Upper lobe of left lung (tissue), 6 donors: Measurements from ENCODE around the gene CDHR3. TPM values are rescaled to one million over a fixed set of nuclear protein-coding genes. Genes with fewer than 3 reads are reported as not detected.
A peak's percentile ranks its signal among the peaks of the same experiment; 100 is the strongest.

Experiments used
- ATAC-seq, 2 donors: fragments of 200-7000 bp; cut with Tn5 transposase; one replicate each; pipeline ENCODE4 v1.9.1; 2022; ENCODE audit warnings: mild to moderate bottlenecking in 2 of 2, moderate library complexity in 2 of 2; ENCODE audit not compliant: low FRiP score in 2 of 2
- DNase-seq, 2 donors: peaks; one replicate each; pipeline ENCODE4 v3.0.0-alpha.2; 2019 to 2020
- H3K27ac ChIP-seq, 4 donors: fragments of 200-600 bp; sonication (generic); one replicate each; pipeline ENCODE4 v1.5.1; 2016 to 2019
- H3K27me3 ChIP-seq, 4 donors: fragments of 200-600 bp; sonication (generic); one replicate each; pipeline ENCODE4 v1.5.1; 2017 to 2019
- H3K36me3 ChIP-seq, 4 donors: fragments of 200-600 bp; sonication (generic); one replicate each; pipeline ENCODE4 v1.5.1; 2016 to 2019
- H3K4me1 ChIP-seq, 4 donors: fragments of 200-600 bp; sonication (generic); one replicate each; pipeline ENCODE4 v1.5.1; 2018 to 2019
- H3K4me3 ChIP-seq, 4 donors: fragments of 200-600 bp; sonication (generic); one replicate each; pipeline ENCODE4 v1.5.1; 2017 to 2019; ENCODE audit warnings: mild to moderate bottlenecking in 2 of 4, moderate library complexity in 1 of 4
- H3K9me3 ChIP-seq, 4 donors: fragments of 200-600 bp; sonication (generic); one replicate each; pipeline ENCODE4 v1.5.1; 2018 to 2019
- EP300 ChIP-seq, 4 donors: sonication (generic); formaldehyde crosslinking; IDR thresholded peaks; one replicate each; pipeline ENCODE4 v1.5.1; 2017; ENCODE audit warnings: antibody characterized with exemption in 4 of 4, control low read depth in 2 of 4
- POLR2A ChIP-seq, 4 donors: fragments of 450-650 bp; IDR thresholded peaks; one replicate each; pipeline ENCODE4 v1.5.1; 2016 to 2017; ENCODE audit warnings: antibody characterized with exemption in 4 of 4, mild to moderate bottlenecking in 2 of 4
- POLR2AphosphoS5 ChIP-seq, 2 donors: sonication (generic); formaldehyde crosslinking; IDR thresholded peaks; one replicate each; pipeline ENCODE4 v1.5.1; 2017; ENCODE audit warnings: antibody characterized with exemption in 2 of 2
- WGBS, 2 donors: methylation state at CpG; one replicate each; pipeline ENCODE4 v1.1.5; 2017 to 2018; 5-methylcytosine and 5-hydroxymethylcytosine counted together
- total RNA-seq, 6 donors: library from RNA; depleted of rRNA in 4 of 6; stranded (reverse); fragments of >200 nt in 4 of 6; gene quantifications; one replicate each; pipeline versions ENCODE4 v1.1.0 to v1.2.1, GENCODE V29; 2016 to 2021
- TF ChIP-seq, protein P1 (sequence below), 6 experiments: fragments of 450-650 bp in 4 of 6; fragments of 200-600 bp in 2 of 6; sonication (generic) in 2 of 6; IDR thresholded peaks; one replicate each; pipeline ENCODE4 v1.5.1; 2016 to 2019; ENCODE audit warnings: antibody characterized with exemption in 6 of 6
- donor health status: DM: no; HTN: no; CAD: no; lungs with moderate emphysema.
- donor health status: DM: no; HTN: yes; CAD: no; lungs with severe emphysema.

Gene CDHR3
- total RNA-seq, 6 donors from 2014 or later, result 2.6 to 148 (median 32.8) TPM

DNA sequence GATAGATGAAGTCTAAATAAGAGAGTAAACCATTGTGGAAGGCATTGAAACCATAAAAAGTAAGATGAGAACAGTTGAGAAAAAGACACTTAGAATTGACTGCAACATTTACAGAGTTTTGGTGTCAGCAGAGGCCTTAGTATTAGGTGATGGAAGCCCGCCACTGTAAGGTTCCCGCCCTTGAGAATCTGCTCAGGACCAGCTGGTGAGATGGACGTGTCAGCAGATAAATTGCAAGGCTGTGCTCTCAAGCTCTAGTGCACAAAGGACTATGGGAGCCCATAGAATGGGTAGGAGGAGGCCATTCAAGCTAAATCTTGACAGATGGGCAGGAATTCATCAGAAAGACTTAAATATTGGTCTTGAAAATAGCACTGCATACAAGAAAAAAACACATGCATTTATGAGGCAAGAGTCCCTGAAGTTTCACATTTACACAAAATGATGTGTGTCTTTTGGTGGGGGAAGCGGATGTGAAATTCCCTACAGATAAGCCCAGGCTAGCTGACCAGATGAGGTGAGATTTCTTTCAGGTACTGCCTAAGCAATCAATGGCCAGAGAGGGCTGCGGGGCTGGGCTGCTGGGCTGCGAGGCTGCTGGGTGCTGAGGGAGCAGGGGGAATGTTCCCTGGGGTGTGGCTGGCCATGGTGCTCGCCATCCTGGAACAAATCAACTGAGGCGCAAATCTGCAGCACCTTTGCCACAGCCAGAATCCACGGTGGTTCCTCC lies 106.6 kb downstream of the CDHR3 start:
- Histone ChIP-seq H3K27ac (peak overlapping the region in 2 of 4 donors; percentile 76 to 86), H3K4me1 (peaks cover 43 to 53% (median 51%) of the 10 kb centered on the region in 4 donors), H3K27me3 (no peaks in the 10 kb centered on the region), H3K36me3 (no peaks in the 10 kb centered on the region), H3K9me3 (no peaks in the 10 kb centered on the region), H3K4me3 (no peak overlapping the region)
- no peak for TF ChIP-seq EP300 (IDR thresholded peaks at IDR 0.05)
- TF ChIP-seq, protein P1, sequence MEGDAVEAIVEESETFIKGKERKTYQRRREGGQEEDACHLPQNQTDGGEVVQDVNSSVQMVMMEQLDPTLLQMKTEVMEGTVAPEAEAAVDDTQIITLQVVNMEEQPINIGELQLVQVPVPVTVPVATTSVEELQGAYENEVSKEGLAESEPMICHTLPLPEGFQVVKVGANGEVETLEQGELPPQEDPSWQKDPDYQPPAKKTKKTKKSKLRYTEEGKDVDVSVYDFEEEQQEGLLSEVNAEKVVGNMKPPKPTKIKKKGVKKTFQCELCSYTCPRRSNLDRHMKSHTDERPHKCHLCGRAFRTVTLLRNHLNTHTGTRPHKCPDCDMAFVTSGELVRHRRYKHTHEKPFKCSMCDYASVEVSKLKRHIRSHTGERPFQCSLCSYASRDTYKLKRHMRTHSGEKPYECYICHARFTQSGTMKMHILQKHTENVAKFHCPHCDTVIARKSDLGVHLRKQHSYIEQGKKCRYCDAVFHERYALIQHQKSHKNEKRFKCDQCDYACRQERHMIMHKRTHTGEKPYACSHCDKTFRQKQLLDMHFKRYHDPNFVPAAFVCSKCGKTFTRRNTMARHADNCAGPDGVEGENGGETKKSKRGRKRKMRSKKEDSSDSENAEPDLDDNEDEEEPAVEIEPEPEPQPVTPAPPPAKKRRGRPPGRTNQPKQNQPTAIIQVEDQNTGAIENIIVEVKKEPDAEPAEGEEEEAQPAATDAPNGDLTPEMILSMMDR (IDR thresholded peaks at IDR 0.05), result no peak
- no peak for TF ChIP-seq POLR2AphosphoS5 (IDR thresholded peaks at IDR 0.05)
- no peak for TF ChIP-seq POLR2A (IDR thresholded peaks at IDR 0.05)
- DNase-seq (peak in 1 of 2 donors; percentile 52), ATAC-seq (no peak)
- 60 to 95% methylated on average over 5 to 9 of the region's 9 CpGs for WGBS, 2 donors

DNA sequence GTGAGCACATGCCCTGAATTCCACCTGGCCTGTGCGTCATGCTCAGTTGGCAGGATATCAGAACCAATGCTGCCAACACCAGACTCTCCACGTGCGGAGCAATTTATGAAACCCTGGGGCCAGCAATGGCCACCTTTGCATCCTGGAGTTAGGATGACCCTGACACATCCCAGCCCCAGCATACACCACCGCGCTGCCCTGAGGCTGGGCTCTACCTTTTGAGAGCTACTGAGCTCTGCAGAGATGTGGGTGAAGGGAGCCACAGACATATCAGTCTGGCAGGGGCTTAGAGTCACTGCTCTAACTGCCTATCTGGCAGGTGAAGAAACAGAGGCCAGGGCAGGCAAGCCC lies 107.1 kb downstream of the CDHR3 start:
- Histone ChIP-seq H3K36me3 (no peaks in the 10 kb centered on the region), H3K4me3 (no peak overlapping the region), H3K9me3 (no peaks in the 10 kb centered on the region), H3K4me1 (peaks cover 38 to 48% (median 46%) of the 10 kb centered on the region in 4 donors), H3K27ac (peak overlapping the region in 3 of 4 donors; percentile 76 to 86 (median 85)), H3K27me3 (no peaks in the 10 kb centered on the region)
- peak; percentile 4 to 57 for ATAC-seq
- DNase-seq, result peak in 1 of 2 donors; percentile 59
- no peak for TF ChIP-seq POLR2A (IDR thresholded peaks at IDR 0.05)
- TF ChIP-seq POLR2AphosphoS5 (IDR thresholded peaks at IDR 0.05), result peak in 1 of 2 donors; percentile 8
- WGBS, 2 donors, result 81% methylated on average over 5 of the region's 5 CpGs; no CpG with 5 or more reads in 1 of the 2 donors

- no peak for DNase-seq
- Histone ChIP-seq H3K4me1 (peaks cover 33 to 44% (median 40%) of the 10 kb centered on the region in 4 donors), H3K36me3 (no peaks in the 10 kb centered on the region), H3K4me3 (no peak overlapping the region), H3K9me3 (no peaks in the 10 kb centered on the region), H3K27me3 (no peaks in the 10 kb centered on the region), H3K27ac (peak overlapping the region; percentile 76 to 86 (median 80))
- 65 to 81% methylated on average over 8 of the region's 8 CpGs for WGBS, 2 donors
- no peak for ATAC-seq
- TF ChIP-seq, protein P1 (IDR thresholded peaks at IDR 0.05), result no peak
- no peak for TF ChIP-seq EP300 (IDR thresholded peaks at IDR 0.05)
- no peak for TF ChIP-seq POLR2AphosphoS5 (IDR thresholded peaks at IDR 0.05)
- no peak for TF ChIP-seq POLR2A (IDR thresholded peaks at IDR 0.05)
Observed at GRCh38 chr7:106070567-106071254, 107.6 kb downstream of the CDHR3 start.

DNA sequence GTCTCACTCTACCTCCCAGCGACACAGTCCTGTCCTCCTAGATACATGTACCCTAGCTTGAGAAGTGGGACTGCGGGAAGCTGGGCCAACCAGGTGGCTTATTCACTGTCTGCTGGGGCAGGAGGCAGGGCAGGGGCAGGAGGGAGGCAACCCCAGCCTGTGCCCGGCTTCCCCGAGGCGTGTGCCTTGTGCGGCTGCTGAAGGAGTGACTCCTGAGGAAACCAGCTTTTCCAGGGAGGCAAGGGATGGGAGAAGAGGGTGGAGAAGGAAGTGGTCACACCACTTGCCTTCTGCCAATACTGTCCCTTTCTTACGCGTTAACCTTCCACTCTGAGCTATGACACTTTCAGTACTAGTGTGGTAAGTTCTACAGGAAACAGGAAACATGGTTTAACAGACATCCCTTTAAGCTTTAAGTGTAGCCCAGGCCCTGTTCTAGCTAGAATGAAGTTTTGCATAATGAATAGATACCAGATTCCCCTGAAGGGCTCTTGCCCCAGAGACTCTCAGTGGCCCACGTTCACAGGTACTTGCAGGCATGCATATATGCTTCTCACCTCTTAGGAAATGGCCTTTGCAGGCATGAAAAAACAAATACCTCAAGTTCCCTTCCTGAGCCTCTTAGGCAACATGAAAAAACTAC lies 108.4 kb downstream of the CDHR3 start:
- DNase-seq (peak; percentile 66 to 70), ATAC-seq (peak; percentile 62 to 89)
- Histone ChIP-seq H3K9me3 (no peaks in the 10 kb centered on the region), H3K27me3 (no peaks in the 10 kb centered on the region), H3K27ac (peak overlapping the region; percentile 76 to 86 (median 80)), H3K4me3 (no peak overlapping the region), H3K36me3 (no peaks in the 10 kb centered on the region), H3K4me1 (peaks cover 29 to 39% (median 35%) of the 10 kb centered on the region in 4 donors)
- WGBS, 2 donors, result 10 to 26% methylated on average over 9 of the region's 9 CpGs
- TF ChIP-seq POLR2AphosphoS5 (IDR thresholded peaks at IDR 0.05) (peak; percentile 51 to 76), EP300 (IDR thresholded peaks at IDR 0.05) (no peak), POLR2A (IDR thresholded peaks at IDR 0.05) (peak in 2 of 4 donors; percentile 29 to 55)
- TF ChIP-seq, protein P1 (IDR thresholded peaks at IDR 0.05), result no peak
